GM19467 (cell line): ENCODE results near the gene SMTN.
"Not testable (repeated sequence)": the region's sequence is repeated elsewhere in the genome, so short reads cannot be mapped to it uniquely, and the experiment has no call there.

Source experiments
- ATAC-seq: cut with Tn5 transposase; IDR thresholded peaks from one replicate; pipeline ENCODE4 v1.9.1; 2021; ENCODE audit warnings: mild to moderate bottlenecking, moderate library complexity; ENCODE audit not compliant: unreplicated experiment

The SMTN gene

DNA sequence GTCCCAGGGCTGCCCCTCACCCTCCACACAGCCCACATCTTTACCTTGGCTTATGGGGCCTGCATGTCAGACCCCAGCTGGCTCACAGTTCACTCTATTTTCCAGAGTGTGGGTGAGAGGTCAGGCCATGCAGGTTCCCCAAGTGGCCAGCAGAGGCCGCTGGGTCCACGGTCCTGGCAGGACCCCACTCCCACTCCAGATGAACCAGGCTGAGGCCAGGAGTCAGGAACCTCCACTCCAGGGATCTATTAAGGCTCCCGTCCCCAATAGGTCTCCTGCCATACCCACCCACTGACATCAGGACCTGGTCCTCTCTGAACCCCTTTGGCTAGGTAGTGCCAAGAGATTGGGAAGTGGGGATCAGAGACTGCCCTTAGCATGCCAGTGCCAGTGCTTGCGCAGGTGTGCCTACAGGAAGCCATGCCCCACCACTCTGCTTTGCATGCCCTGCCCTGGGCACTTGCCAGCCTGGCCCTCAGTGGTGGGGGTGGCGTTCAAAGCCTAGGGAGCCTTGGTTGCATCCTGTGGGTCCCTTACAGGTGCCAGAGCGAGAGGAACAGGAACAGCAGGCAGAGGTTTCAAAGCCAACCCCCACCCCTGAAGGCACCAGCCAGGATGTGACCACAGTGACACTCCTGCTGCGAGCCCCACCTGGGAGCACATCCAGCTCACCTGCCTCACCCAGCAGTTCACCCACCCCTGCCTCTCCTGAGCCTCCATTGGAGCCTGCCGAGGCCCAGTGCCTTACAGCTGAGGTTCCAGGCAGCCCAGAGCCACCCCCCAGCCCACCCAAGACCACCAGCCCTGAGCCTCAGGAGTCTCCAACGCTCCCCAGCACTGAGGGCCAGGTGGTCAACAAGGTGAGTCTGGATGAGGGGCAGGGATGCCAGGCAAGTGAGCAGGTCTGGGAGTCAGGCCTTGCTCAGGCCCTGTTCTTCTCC lies 8.3 kb downstream of the SMTN start:
- ATAC-seq = no peak

- no peak for ATAC-seq
Observed at GRCh38 chr22:31090217-31091085, 9.3 kb downstream of the SMTN start.

- ATAC-seq = no peak
Observed at GRCh38 chr22:31091106-31091975, 10.2 kb downstream of the SMTN start.

DNA sequence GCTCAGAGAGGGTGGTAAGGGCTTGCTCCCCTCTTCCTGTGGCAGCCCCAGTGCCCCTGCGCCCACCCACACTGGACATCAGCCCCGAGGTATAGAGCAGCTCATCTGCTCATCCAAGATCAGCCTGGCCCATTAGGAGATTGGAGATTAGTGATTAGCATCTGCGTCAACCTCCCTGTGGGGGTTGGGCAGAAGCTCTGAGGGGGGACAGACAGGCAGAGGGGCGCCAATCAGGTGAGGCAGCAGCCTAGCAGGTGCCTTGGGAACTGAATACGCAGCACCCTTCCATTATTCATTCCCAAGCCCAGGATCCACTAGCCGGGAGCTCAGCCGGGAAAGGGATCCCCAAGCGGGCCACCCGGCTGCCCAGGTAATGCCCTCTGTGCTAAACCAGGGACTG lies 11.0 kb downstream of the SMTN start:
- no peak for ATAC-seq

- ATAC-seq = no peak
Observed at GRCh38 chr22:31093086-31093850, 12.2 kb downstream of the SMTN start.

DNA sequence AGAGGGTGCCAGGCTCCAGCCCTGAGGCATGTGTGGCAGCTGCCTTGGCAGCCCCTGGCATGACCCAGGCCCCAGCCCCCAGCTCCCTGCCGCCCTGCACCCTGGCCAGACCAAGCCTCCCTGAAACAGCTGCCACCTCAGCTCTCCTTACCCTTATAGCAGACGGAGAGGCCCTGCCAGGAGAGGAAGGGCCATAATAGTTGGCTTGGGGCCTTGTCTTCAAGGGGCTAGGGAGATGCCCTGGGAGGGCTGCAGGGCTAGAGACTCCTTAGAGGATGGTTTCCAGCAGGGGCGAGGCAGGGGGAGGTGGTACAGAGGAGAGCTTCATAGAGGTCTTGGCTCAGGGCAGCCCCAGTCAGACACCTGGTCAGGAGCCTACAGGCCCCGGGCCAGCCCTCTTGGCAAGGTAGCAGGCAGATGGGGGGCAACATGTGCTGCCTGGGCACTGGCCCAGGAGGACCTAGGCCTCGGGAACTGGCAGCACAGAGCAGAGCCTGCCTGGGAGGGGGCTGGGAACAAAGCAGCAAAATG lies 13.0 kb downstream of the SMTN start:
- no peak for ATAC-seq

DNA sequence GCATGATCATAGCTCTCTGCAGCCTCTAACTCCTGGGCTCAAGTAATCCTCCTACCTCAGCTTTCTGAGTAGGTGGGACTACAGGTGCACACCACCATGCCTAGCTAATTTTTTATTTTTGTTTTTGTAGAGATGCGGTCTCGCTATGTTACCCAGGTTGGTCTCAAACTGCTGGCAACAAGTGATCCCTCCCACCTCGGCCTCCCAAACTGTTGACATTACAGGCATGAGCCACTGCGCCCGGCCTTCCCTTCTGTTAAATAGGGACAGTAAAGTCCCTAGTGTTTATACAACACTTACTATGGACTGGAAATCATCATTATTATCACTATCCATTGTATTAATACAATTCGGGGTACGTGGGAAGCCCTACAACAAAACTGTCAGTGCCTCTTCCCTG lies 13.6 kb downstream of the SMTN start:
- ATAC-seq = no peak

DNA sequence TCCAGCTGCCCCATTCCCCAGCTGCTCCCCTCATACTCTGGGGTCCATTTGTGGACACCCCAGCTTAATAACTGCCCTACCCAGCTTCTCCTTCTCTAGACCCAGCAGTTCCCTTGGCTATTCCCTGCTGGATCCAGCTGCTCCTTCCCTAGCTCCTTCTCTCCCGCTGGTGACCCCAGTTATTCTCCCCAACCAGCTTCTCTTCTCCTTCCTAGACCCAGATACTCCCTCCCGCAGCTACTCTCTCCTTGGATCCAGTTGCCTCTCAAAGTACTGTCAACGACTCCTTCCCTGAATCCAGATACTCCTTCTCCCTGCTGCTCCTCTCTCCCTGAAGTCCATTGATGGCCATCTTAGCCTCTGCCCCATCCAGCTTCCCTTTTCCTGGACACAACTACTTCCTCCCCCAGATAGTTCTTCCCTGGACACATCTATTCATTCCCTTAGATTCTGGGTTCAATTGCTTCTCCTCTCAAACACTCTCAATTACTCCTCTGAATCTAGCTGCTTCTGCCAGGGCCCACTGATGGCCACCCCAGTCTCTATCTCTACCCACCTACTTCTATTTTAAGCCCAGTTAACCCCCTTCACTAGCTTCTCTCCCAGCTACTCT lies 14.6 kb downstream of the SMTN start:
- no peak for ATAC-seq

DNA sequence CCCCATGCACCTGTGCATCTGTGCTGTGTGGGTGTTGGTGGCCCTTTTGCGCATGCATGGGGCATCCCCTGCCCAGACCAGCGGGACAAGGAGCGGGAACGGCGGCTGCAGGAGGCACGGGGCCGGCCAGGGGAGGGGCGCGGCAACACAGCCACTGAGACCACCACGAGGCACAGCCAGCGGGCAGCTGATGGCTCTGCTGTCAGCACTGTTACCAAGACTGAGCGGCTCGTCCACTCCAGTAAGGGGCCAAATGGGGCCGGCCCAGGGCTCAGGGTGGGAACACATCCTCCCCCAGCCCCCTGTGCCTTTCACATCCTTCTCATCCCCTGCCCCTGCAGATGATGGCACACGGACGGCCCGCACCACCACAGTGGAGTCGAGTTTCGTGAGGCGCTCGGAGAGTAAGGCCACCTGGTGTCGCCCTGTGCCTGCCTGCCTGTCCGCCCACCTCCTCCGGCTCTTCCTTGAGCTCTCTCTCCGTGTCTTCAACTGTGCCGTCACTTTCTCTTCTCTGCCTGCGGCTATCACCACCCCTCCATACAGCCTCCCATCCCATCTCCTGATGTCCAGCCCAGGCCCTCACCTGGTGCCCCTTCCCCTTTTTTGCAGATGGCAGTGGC lies 15.7 kb downstream of the SMTN start:
- ATAC-seq = no peak

DNA sequence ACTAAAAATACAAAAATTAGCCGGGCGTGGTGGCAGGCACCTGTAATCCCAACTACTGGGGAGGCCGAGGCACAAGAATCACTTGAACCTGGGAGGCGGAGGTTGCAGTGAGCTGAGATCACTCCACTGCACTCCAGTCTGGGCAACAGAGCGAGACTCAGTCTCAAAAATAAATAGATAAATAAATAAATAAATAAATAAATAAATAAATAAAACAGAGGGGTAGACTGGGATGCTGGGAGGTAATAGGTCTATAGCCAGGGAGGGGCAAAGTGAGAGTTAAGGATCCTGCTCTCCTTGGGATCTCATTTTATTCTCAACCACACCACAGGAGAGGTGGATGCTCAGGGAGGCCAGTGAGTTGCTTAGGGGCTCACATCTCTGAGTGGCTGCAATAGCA lies 16.4 kb downstream of the SMTN start:
- ATAC-seq = not testable (repeated sequence)

GRCh38 chr22:31097941-31098631 lies 17.0 kb downstream of the SMTN start:
- no peak for ATAC-seq

- ATAC-seq = no peak
Observed at GRCh38 chr22:31098632-31099110, 17.6 kb downstream of the SMTN start.

GRCh38 chr22:31099386-31099785 lies 18.3 kb downstream of the SMTN start:
- ATAC-seq = no peak

GRCh38 chr22:31099841-31100761 lies 19.0 kb downstream of the SMTN start:
- ATAC-seq = no peak

DNA sequence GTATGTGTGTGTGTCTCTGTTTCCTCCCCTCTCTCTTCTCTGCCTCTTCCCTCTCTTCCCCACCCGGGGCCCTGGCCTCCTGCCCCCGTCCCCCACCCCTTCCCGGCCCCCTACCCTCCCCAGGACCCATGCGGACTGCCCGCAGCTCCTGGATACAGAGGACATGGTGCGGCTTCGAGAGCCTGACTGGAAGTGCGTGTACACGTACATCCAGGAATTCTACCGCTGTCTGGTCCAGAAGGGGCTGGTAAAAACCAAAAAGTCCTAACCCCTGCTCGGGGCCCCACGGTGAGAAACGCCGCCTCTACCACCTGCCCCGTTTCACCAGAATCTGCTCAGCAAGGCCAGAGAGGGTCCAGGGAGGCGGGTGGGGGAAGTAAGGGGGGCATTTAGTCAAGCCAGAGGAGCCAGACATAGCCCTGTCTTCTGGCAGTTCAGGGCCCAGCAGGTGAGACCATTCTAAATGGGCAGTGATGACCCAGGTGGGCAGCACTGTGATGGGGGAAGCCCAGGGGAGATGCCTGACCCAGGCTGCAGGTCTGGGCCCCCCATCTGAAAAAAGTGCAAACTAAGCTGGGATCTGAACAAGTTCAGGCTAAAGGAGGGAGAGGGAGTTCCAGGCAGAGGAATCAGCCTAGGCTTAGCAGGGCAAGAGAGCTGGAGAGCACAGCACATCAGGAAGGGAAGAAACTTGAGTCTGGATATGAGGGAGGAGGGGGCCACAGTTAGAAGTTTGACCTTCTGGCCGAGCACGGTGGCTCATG lies 19.8 kb downstream of the SMTN start:
- ATAC-seq = no peak

DNA sequence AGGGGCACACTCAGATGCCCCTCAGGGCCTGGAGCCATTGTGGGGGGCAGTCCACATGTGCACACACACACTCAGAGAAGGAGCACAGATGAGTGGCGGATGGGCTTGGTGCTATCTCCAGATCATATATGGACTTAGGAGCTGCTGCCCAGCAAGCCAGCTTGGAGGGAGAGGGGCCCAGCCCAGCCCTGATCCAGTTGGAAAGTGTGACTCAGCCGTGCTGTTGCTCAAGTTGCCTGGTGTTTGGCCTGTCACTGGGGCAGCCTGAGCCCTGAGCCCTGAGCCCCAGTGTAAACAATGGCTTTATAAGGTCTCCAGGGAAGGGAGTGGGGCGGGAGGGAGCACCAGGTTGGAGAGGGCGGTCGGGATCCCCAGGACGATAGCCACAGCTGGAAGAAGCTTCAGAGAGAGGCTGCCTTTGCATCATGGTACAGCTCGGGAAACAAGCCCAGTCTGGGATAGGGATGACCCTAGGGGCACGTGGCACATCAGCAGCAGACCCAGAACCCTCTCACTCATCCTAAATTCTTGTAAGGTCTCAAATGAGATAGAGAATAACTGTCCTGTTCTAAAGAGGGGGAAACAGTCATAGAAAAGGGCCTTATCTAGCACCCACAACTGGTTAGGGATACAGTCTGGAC lies 21.4 kb downstream of the SMTN start:
- ATAC-seq = no peak
